HUES6 (cell line): ENCODE data around the gene SSTR1.

ENCODE experiments used
- H3K27ac ChIP-seq: 2 replicates; pipeline ENCODE4 v1.7.0; 2013; ENCODE audit warnings: low read depth, mild to moderate bottlenecking, low read length, inconsistent platforms
- H3K27me3 ChIP-seq: 2 replicates; pipeline ENCODE4 v1.6.1; 2013; ENCODE audit warnings: low read length; ENCODE audit not compliant: control insufficient read depth, insufficient read depth
- H3K36me3 ChIP-seq: 2 replicates; pipeline ENCODE4 v1.6.1; 2013; ENCODE audit warnings: low read length; ENCODE audit not compliant: control insufficient read depth, insufficient read depth
- H3K4me1 ChIP-seq: 2 replicates; pipeline ENCODE4 v1.6.1; 2013; ENCODE audit warnings: low read length; ENCODE audit not compliant: control insufficient read depth, insufficient read depth
- H3K4me3 ChIP-seq: 2 replicates; pipeline ENCODE4 v1.5.1; 2013; ENCODE audit warnings: low read depth, low read length
- H3K9ac ChIP-seq: one replicate; pipeline ENCODE4 v1.6.1; 2013; ENCODE audit warnings: mild to moderate bottlenecking, low read length
- H3K9me3 ChIP-seq: 2 replicates; pipeline ENCODE4 v1.6.1; 2013; ENCODE audit warnings: low read depth, low read length; ENCODE audit not compliant: control insufficient read depth, insufficient read depth

SSTR1 gene

DNA sequence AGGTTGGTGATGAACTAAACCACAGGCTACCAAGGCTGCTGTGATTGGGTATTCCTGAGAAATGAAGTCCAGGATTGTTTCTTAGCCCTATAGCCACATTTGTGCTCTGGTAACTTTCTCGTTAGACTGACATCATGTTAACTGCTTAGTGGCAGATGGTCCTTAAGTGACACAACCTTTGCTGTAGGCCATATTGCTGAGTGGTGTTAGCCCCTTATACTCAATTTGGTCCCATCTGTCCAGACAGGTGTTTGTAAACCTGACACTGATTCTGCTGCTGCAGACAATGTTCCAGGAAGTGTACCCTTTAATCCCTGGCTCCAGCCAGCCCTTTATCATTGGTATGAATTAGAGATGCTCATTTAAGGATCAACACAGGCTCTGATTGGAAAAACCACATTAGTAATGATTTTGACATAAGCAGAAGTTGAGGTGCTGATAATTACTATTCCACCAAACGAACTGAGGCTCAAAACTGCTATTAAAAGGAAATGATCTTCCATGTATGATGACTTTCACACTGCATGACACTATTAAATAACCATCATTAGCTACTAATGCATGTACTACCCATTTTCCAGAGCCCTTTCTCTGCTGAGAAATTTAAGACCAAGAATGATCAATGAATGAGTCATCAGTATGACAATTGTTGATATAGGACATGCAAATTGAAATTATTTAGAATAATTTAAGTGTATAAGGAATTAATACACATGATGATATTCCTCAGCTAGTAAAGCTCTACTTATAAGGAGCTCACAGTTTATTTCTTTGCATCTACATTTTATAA lies 3.6 kb upstream of the SSTR1 start:
- peaks cover 3% of the 10 kb centered on the region; the same call in 1 of the 2 replicates for H3K9me3 ChIP-seq
- H3K27me3 ChIP-seq = peaks cover 41% of the 10 kb centered on the region
- peaks cover 17% of the 10 kb centered on the region for H3K36me3 ChIP-seq
- no peak overlapping the region for H3K27ac ChIP-seq
- no peak overlapping the region for H3K4me3 ChIP-seq
- no peak overlapping the region for H3K9ac ChIP-seq
- H3K4me1 ChIP-seq = peaks cover 15% of the 10 kb centered on the region

DNA sequence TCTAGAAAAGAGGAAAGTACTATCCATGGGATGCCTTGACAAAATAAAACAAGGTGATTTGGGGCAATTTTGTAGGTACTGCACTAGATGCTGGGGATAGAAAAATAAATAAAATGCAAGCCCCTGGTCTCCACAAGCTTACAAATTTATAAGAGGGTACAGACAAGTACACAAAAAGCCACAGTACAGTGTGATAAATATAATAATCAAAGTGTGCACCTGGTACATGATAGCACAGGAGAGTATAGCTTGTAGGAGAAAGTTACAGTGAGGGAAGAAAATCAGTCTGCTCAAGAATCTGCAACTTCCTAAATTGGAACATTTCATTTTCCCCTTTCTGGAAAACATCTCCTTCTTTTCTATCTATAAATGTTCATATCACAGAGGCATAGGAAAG lies 3.0 kb upstream of the SSTR1 start:
- Histone ChIP-seq H3K9ac (no peak overlapping the region), H3K9me3 (peaks cover 3% of the 10 kb centered on the region; the same call in 1 of the 2 replicates), H3K27ac (no peak overlapping the region), H3K36me3 (peaks cover 11% of the 10 kb centered on the region), H3K4me1 (peaks cover 19% of the 10 kb centered on the region), H3K4me3 (no peak overlapping the region), H3K27me3 (peaks cover 47% of the 10 kb centered on the region)

DNA sequence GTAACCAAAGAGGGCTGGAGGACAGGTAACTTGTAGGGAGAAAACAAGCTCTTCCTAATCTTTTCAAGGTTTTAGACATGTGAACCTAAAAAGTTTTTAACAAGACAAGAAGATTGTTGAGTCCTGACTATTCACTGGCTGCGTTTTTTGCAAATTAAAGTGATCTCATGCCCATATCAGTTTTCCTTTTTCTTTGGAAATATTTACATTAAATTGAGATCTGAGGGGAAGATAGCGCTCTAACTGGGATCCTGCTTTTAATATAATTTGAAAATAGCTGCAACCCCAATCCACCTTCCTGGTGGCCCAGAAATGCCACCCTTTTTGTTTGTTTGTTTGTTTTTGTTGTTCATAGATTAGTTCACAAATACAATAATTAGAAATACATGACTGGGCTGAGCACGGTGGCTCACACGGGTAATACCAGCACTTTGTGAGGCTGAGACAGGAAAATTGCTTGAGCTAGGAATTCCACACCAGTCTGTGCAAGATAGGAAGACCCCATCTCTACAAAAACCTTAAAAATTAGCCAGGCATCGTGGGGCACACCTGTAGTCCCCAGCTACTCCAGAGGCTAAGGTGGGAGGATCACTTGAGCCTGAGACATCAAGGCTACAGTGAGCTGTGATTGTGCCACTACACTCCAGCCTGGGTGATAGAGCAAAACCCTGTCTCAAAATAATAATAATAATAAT lies 2.4 kb upstream of the SSTR1 start:
- Histone ChIP-seq H3K36me3 (peaks cover 6% of the 10 kb centered on the region), H3K4me1 (peaks cover 24% of the 10 kb centered on the region), H3K27me3 (peaks cover 52% of the 10 kb centered on the region), H3K27ac (no peak overlapping the region), H3K4me3 (no peak overlapping the region), H3K9me3 (peaks cover 3% of the 10 kb centered on the region; the same call in 1 of the 2 replicates), H3K9ac (no peak overlapping the region)

DNA sequence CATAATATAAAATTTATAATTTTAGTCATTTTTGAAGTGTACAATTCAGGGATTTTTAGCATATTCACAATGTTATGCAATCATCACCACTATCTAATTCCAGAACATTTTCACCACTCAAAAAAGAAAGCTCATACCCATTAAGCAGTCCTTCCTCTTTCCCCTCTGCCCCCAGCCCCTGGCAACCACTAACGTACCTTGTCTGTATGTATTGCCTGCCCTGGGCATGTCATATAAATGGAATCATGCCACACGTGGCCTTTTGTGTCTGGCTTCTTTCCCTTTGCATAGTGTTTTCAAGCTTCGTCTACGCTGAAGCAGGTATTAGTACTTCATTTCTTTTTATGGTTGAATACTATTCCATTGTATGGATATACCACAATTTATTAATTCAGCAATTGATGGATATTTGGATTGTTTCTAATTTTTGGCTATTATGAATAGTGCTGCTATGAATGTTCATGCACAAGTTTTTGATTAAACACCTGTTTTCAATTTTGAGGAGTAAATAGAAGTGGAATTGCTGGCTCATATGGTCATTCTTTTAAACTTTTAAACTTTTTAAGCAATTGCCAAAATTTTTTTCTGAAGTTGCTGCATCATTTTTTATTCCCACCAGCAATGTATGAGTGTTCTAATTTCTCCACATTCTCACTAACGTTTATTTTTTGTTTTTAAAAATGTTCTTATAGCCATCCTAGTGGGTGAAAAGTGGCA lies 1.6 kb upstream of the SSTR1 start:
- Histone ChIP-seq H3K36me3 (no peaks in the 10 kb centered on the region), H3K4me3 (no peak overlapping the region), H3K27me3 (peaks cover 61% of the 10 kb centered on the region), H3K9ac (no peak overlapping the region), H3K27ac (no peak overlapping the region), H3K9me3 (peaks cover 3% of the 10 kb centered on the region; the same call in 1 of the 2 replicates), H3K4me1 (peaks cover 30% of the 10 kb centered on the region)

DNA sequence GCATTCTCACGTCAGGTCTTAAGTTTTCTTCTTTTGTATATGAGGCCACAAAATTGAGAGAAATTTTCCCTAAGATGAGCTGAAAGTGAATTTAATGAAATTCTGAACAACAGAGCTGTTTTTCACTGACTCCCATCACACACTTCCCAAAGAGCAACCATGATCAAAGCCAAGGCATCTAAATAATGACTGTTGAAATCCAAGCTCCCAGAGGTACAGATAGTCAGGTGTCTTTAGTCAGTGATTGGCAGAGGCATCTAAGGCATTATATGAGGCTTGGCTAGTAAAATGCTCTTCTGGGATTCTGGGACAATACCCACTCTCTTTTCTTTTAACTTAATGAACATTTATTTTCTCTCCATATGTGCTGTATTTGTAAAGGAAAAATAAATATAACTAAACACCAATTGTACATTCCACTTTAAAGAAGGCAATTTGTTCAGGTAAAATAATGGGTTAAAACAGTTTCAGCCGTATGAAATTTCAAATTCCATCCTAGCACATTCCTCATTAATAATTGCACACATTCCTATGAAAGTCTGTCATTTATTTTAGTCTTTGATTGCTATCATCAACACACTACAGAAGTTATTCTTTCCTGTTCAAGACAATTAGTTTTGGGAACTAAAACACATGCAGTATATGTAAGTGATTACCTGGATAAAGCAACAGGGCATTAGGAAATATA lies 871 bp upstream of the SSTR1 start:
- Histone ChIP-seq H3K9me3 (peaks cover 3% of the 10 kb centered on the region; the same call in 1 of the 2 replicates), H3K4me1 (peaks cover 30% of the 10 kb centered on the region), H3K4me3 (no peak overlapping the region), H3K27me3 (peaks cover 68% of the 10 kb centered on the region), H3K36me3 (no peaks in the 10 kb centered on the region), H3K27ac (no peak overlapping the region), H3K9ac (no peak overlapping the region)

- H3K9ac ChIP-seq = no peak overlapping the region
- peaks cover 73% of the 10 kb centered on the region for H3K27me3 ChIP-seq
- H3K36me3 ChIP-seq = no peaks in the 10 kb centered on the region
- peak overlapping the region; percentile 51 for H3K4me3 ChIP-seq
- peaks cover 30% of the 10 kb centered on the region for H3K4me1 ChIP-seq
- peaks cover 3% of the 10 kb centered on the region; the same call in 1 of the 2 replicates for H3K9me3 ChIP-seq
- H3K27ac ChIP-seq = no peak overlapping the region
These were observed 348 bp upstream of the SSTR1 start for GRCh38 chr14:38207377-38207735.

DNA sequence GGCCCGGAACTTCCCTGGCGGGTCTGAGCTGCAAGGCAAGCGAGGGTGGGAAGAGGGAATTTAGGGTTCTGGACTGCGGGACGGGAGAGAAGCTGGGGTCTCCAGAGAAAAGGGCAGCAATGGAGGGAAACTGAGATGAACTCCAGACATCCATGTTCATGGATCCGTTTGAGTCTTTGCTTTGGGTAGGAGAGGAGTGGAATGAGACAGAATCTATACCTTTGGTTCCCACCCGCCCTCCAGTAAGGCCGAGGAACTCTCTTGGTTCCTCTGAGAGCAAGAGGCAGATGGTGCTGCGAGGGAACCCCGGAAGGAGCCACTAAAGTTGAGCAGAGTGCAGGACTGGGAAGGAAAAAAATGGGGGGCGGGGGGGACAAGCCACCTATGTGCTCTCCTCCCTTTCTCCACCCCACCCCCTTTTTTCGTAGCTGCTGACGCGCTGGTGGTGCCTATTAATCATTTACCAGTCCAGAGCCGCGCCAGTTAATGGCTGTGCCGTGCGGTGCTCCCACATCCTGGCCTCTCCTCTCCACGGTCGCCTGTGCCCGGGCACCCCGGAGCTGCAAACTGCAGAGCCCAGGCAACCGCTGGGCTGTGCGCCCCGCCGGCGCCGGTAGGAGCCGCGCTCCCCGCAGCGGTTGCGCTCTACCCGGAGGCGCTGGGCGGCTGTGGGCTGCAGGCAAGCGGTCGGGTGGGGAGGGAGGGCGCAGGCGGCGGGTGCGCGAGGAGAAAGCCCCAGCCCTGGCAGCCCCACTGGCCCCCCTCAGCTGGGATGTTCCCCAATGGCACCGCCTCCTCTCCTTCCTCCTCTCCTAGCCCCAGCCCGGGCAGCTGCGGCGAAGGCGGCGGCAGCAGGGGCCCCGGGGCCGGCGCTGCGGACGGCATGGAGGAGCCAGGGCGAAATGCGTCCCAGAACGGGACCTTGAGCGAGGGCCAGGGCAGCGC lies 1.2 kb downstream of the SSTR1 start:
- Histone ChIP-seq H3K9ac (peak overlapping the region; percentile 38), H3K27ac (no peak overlapping the region), H3K27me3 (peaks cover 89% of the 10 kb centered on the region), H3K4me1 (peaks cover 30% of the 10 kb centered on the region), H3K9me3 (peaks cover 3% of the 10 kb centered on the region; the same call in 1 of the 2 replicates), H3K4me3 (peak overlapping the region; percentile 51), H3K36me3 (no peaks in the 10 kb centered on the region)

GRCh38 chr14:38209572-38210557 lies 2.2 kb downstream of the SSTR1 start:
- Histone ChIP-seq H3K9ac (no peak overlapping the region), H3K4me1 (peaks cover 35% of the 10 kb centered on the region), H3K27me3 (peaks cover 98% of the 10 kb centered on the region), H3K27ac (no peak overlapping the region), H3K36me3 (no peaks in the 10 kb centered on the region), H3K9me3 (peaks cover 3% of the 10 kb centered on the region; the same call in 1 of the 2 replicates), H3K4me3 (peak overlapping the region; percentile 51)

DNA sequence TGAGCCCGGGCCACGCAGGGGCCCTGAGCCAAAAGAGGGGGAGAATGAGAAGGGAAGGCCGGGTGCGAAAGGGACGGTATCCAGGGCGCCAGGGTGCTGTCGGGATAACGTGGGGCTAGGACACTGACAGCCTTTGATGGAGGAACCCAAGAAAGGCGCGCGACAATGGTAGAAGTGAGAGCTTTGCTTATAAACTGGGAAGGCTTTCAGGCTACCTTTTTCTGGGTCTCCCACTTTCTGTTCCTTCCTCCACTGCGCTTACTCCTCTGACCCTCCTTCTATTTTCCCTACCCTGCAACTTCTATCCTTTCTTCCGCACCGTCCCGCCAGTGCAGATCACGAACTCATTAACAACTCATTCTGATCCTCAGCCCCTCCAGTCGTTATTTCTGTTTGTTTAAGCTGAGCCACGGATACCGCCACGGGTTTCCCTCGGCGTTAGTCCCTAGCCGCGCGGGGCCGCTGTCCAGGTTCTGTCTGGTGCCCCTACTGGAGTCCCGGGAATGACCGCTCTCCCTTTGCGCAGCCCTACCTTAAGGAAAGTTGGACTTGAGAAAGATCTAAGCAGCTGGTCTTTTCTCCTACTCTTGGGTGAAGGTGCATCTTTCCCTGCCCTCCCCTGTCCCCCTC lies 3.0 kb downstream of the SSTR1 start:
- H3K36me3 ChIP-seq = no peaks in the 10 kb centered on the region
- H3K27ac ChIP-seq = no peak overlapping the region
- H3K4me1 ChIP-seq = peaks cover 35% of the 10 kb centered on the region
- H3K9me3 ChIP-seq = peaks cover 3% of the 10 kb centered on the region; the same call in 1 of the 2 replicates
- H3K4me3 ChIP-seq = peak overlapping the region; percentile 51
- H3K27me3 ChIP-seq = peaks cover 99% of the 10 kb centered on the region
- no peak overlapping the region for H3K9ac ChIP-seq
